ENCODE data around the gene NTNG2.
A peak's percentile ranks its signal among the peaks of the same experiment; 100 is the strongest.

Gene NTNG2

GRCh38 chr9:132147331-132147730, 14.5 kb upstream of the NTNG2 start:
- Histone ChIP-seq H3K9me3 (ENCODE audit: control insufficient read depth, insufficient read depth, low read depth, low read length) (no peaks in the 10 kb centered on the region), H3K4me1 (ENCODE audit: control insufficient read depth, insufficient read depth, low read length) (peaks cover 6% of the 10 kb centered on the region; the same call in 1 of the 2 replicates), H3K27ac (ENCODE audit: low read depth, low read length) (no peak overlapping the region), H3K9ac (ENCODE audit: low read length) (no peak overlapping the region), H3K27me3 (ENCODE audit: control insufficient read depth, insufficient read depth, low read length) (no peaks in the 10 kb centered on the region), H3K36me3 (ENCODE audit: control insufficient read depth, insufficient read depth, low read length) (no peaks in the 10 kb centered on the region), H3K4me3 (ENCODE audit: low read depth, low read length) (no peak overlapping the region)

DNA sequence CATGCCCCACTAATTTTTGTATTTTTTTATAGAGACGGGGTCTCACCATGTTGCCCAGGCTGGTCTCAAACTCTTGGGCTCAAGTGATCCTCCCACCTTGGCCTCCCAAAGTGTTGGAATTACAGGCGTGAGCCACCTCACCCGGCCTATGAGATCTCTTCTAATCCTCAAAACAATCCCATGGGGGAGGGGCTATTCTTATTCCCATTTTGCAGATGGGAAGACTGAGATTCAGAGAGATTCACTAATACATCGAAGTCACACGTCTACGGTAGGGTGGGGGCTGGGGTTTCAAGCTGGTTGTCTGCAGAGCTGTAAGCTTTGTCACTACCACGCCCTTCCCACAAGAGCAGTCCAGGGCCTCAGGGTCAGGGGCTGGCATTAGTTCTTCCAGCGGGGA, 14.0 kb upstream of the NTNG2 start:
- Histone ChIP-seq H3K9me3 (ENCODE audit: control insufficient read depth, insufficient read depth, low read depth, low read length) (no peaks in the 10 kb centered on the region), H3K4me1 (ENCODE audit: control insufficient read depth, insufficient read depth, low read length) (peaks cover 3% of the 10 kb centered on the region; the same call in 1 of the 2 replicates), H3K27me3 (ENCODE audit: control insufficient read depth, insufficient read depth, low read length) (no peaks in the 10 kb centered on the region), H3K9ac (ENCODE audit: low read length) (no peak overlapping the region), H3K4me3 (ENCODE audit: low read depth, low read length) (no peak overlapping the region), H3K27ac (ENCODE audit: low read depth, low read length) (no peak overlapping the region), H3K36me3 (ENCODE audit: control insufficient read depth, insufficient read depth, low read length) (no peaks in the 10 kb centered on the region)

DNA sequence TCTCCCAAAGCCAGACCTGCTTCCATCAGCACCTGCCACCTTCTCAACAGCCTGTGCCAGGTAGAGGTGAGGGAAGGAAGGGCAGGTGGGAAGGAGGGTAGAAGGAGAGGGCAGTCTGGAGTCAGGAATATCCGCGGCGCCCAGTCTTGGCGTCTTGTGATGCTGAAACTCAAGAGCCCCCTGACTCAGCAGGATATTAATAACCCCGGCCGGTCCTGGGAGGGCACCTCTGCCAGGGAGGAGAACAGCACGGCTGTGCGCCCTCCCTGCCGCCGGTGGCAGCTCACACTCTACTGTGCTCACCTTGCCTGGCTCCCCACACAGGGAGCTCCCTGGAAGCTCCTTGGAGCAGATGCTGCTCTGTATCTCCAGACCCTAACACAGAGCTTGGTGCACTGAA, 11.6 kb upstream of the NTNG2 start:
- Histone ChIP-seq H3K27me3 (ENCODE audit: control insufficient read depth, insufficient read depth, low read length) (peaks cover 3% of the 10 kb centered on the region; the same call in 1 of the 2 replicates), H3K9me3 (ENCODE audit: control insufficient read depth, insufficient read depth, low read depth, low read length) (no peaks in the 10 kb centered on the region), H3K4me1 (ENCODE audit: control insufficient read depth, insufficient read depth, low read length) (peaks cover 12% of the 10 kb centered on the region), H3K4me3 (ENCODE audit: low read depth, low read length) (no peak overlapping the region), H3K27ac (ENCODE audit: low read depth, low read length) (no peak overlapping the region), H3K9ac (ENCODE audit: low read length) (no peak overlapping the region), H3K36me3 (ENCODE audit: control insufficient read depth, insufficient read depth, low read length) (no peaks in the 10 kb centered on the region)

- Histone ChIP-seq H3K27me3 (ENCODE audit: control insufficient read depth, insufficient read depth, low read length) (peaks cover 3% of the 10 kb centered on the region; the same call in 1 of the 2 replicates), H3K36me3 (ENCODE audit: control insufficient read depth, insufficient read depth, low read length) (no peaks in the 10 kb centered on the region), H3K4me1 (ENCODE audit: control insufficient read depth, insufficient read depth, low read length) (peaks cover 13% of the 10 kb centered on the region), H3K27ac (ENCODE audit: low read depth, low read length) (no peak overlapping the region), H3K4me3 (ENCODE audit: low read depth, low read length) (no peak overlapping the region), H3K9me3 (ENCODE audit: control insufficient read depth, insufficient read depth, low read depth, low read length) (no peaks in the 10 kb centered on the region), H3K9ac (ENCODE audit: low read length) (no peak overlapping the region)
Observed at GRCh38 chr9:132151118-132151517, 10.7 kb upstream of the NTNG2 start.

DNA sequence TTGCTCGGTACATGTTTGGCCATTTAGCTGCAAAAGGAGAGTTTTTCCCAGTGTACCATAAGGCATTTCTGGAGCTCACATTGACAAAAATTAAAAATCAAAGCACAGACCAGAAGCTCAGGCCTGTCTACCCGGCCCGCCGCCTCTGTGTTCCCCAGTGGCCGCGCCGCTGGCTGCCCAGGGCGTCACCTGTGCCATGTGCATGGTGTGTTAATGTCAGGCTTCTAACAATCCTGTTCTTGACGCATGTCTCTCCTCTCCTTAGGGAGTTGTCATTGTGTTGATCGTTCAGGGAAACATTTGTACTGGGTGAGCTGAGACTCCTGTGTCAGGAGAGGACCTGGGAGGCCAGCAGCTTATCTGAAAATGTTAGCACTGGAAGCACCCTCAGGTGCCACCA, 9.6 kb upstream of the NTNG2 start:
- no peak overlapping the region for H3K9ac ChIP-seq (ENCODE audit: low read length)
- peaks cover 6% of the 10 kb centered on the region; the same call in 1 of the 2 replicates for H3K27me3 ChIP-seq (ENCODE audit: control insufficient read depth, insufficient read depth, low read length)
- no peaks in the 10 kb centered on the region for H3K9me3 ChIP-seq (ENCODE audit: control insufficient read depth, insufficient read depth, low read depth, low read length)
- no peaks in the 10 kb centered on the region for H3K36me3 ChIP-seq (ENCODE audit: control insufficient read depth, insufficient read depth, low read length)
- no peak overlapping the region for H3K27ac ChIP-seq (ENCODE audit: low read depth, low read length)
- H3K4me3 ChIP-seq (ENCODE audit: low read depth, low read length), result no peak overlapping the region
- H3K4me1 ChIP-seq (ENCODE audit: control insufficient read depth, insufficient read depth, low read length), result peaks cover 13% of the 10 kb centered on the region

- Histone ChIP-seq H3K4me3 (ENCODE audit: low read depth, low read length) (no peak overlapping the region), H3K9ac (ENCODE audit: low read length) (no peak overlapping the region), H3K36me3 (ENCODE audit: control insufficient read depth, insufficient read depth, low read length) (no peaks in the 10 kb centered on the region), H3K27ac (ENCODE audit: low read depth, low read length) (no peak overlapping the region), H3K4me1 (ENCODE audit: control insufficient read depth, insufficient read depth, low read length) (peaks cover 13% of the 10 kb centered on the region), H3K9me3 (ENCODE audit: control insufficient read depth, insufficient read depth, low read depth, low read length) (no peaks in the 10 kb centered on the region), H3K27me3 (ENCODE audit: control insufficient read depth, insufficient read depth, low read length) (peaks cover 28% of the 10 kb centered on the region)
Observed at GRCh38 chr9:132154863-132155567, 6.8 kb upstream of the NTNG2 start.

DNA sequence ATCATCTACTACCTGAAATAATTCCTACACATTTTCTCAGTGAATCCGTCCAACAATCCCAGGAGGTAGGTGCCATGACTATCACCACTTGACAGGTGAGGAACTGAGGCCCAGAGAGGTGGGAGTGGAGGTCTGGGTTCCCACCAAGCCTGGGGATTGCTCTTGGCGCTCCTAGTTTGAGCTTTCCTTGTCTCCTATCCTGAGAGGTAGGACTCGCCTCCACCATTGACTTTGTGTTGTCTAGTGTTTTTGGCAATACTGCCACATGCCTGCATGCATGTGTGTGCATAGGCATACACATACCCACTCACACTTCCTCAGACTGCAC, 6.3 kb upstream of the NTNG2 start:
- H3K9ac ChIP-seq (ENCODE audit: low read length), result no peak overlapping the region
- no peaks in the 10 kb centered on the region for H3K36me3 ChIP-seq (ENCODE audit: control insufficient read depth, insufficient read depth, low read length)
- no peaks in the 10 kb centered on the region for H3K9me3 ChIP-seq (ENCODE audit: control insufficient read depth, insufficient read depth, low read depth, low read length)
- H3K27me3 ChIP-seq (ENCODE audit: control insufficient read depth, insufficient read depth, low read length), result peaks cover 34% of the 10 kb centered on the region
- H3K4me3 ChIP-seq (ENCODE audit: low read depth, low read length), result no peak overlapping the region
- H3K27ac ChIP-seq (ENCODE audit: low read depth, low read length), result no peak overlapping the region
- peaks cover 15% of the 10 kb centered on the region for H3K4me1 ChIP-seq (ENCODE audit: control insufficient read depth, insufficient read depth, low read length)

DNA sequence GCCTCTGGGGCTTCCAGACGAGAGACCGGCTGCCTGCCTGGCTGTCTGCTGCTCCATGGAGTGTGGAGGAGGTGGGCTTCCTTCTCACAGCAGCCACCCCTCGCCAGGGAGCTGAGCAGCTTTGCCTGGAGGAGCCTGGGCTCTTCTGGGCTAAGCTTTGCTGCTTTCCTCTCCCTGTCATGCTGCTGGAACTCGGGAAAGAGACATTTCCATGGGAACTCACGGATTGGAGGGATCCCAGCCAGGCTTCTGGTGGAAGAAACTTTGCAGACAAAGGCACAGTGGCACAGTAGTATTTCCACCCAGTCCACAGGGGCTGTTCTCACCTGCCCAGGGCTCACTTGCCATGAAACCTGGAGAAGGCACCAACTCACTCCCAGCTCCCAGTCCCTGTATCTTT, 5.6 kb upstream of the NTNG2 start:
- H3K27ac ChIP-seq (ENCODE audit: low read depth, low read length), result no peak overlapping the region
- H3K9ac ChIP-seq (ENCODE audit: low read length), result no peak overlapping the region
- H3K9me3 ChIP-seq (ENCODE audit: control insufficient read depth, insufficient read depth, low read depth, low read length), result no peaks in the 10 kb centered on the region
- H3K36me3 ChIP-seq (ENCODE audit: control insufficient read depth, insufficient read depth, low read length), result no peaks in the 10 kb centered on the region
- peaks cover 41% of the 10 kb centered on the region for H3K27me3 ChIP-seq (ENCODE audit: control insufficient read depth, insufficient read depth, low read length)
- no peak overlapping the region for H3K4me3 ChIP-seq (ENCODE audit: low read depth, low read length)
- H3K4me1 ChIP-seq (ENCODE audit: control insufficient read depth, insufficient read depth, low read length), result peaks cover 19% of the 10 kb centered on the region

- H3K36me3 ChIP-seq (ENCODE audit: control insufficient read depth, insufficient read depth, low read length), result no peaks in the 10 kb centered on the region
- H3K4me3 ChIP-seq (ENCODE audit: low read depth, low read length), result no peak overlapping the region
- H3K27ac ChIP-seq (ENCODE audit: low read depth, low read length), result no peak overlapping the region
- H3K27me3 ChIP-seq (ENCODE audit: control insufficient read depth, insufficient read depth, low read length), result peaks cover 51% of the 10 kb centered on the region
- H3K9ac ChIP-seq (ENCODE audit: low read length), result no peak overlapping the region
- H3K9me3 ChIP-seq (ENCODE audit: control insufficient read depth, insufficient read depth, low read depth, low read length), result no peaks in the 10 kb centered on the region
- peaks cover 19% of the 10 kb centered on the region for H3K4me1 ChIP-seq (ENCODE audit: control insufficient read depth, insufficient read depth, low read length)
Observed at GRCh38 chr9:132157347-132158116, 4.3 kb upstream of the NTNG2 start.

- Histone ChIP-seq H3K36me3 (ENCODE audit: control insufficient read depth, insufficient read depth, low read length) (no peaks in the 10 kb centered on the region), H3K4me1 (ENCODE audit: control insufficient read depth, insufficient read depth, low read length) (peaks cover 10% of the 10 kb centered on the region), H3K9me3 (ENCODE audit: control insufficient read depth, insufficient read depth, low read depth, low read length) (no peaks in the 10 kb centered on the region), H3K4me3 (ENCODE audit: low read depth, low read length) (peak overlapping the region; percentile 61), H3K27ac (ENCODE audit: low read depth, low read length) (no peak overlapping the region), H3K9ac (ENCODE audit: low read length) (no peak overlapping the region), H3K27me3 (ENCODE audit: control insufficient read depth, insufficient read depth, low read length) (peaks cover 84% of the 10 kb centered on the region)
Observed at GRCh38 chr9:132160802-132161742, 786 bp upstream of the NTNG2 start.

Measured in HUES6 (cell line).